Hepatocyte (in vitro differentiated cells): ENCODE data around the gene OXER1. TPM values are rescaled to one million over a fixed set of nuclear protein-coding genes. Genes with fewer than 3 reads are reported as not detected.
"Not testable (repeated sequence)": the region's sequence is repeated elsewhere in the genome, so short reads cannot be mapped to it uniquely, and the experiment has no call there.

Experiments used
- DNase-seq: peaks from one replicate; pipeline ENCODE4 v3.0.0-alpha.2; 2016; ENCODE audit warnings: low spot score
- H2AFZ ChIP-seq: fragments of 200-600 bp; sonication (generic); 2 replicates; pipeline ENCODE4 v1.6.0; 2016; ENCODE audit warnings: antibody characterized with exemption, mild to moderate bottlenecking
- H3K27ac ChIP-seq: fragments of 200-600 bp; sonication (generic); 2 replicates; pipeline ENCODE4 v1.5.1; 2016; ENCODE audit warnings: mild to moderate bottlenecking
- H3K27me3 ChIP-seq: fragments of 200-600 bp; sonication (generic); 2 replicates; pipeline ENCODE4 v1.6.1; 2016
- H3K36me3 ChIP-seq: fragments of 200-600 bp; sonication (generic); replicated peaks from 2 replicates; pipeline ENCODE4 v1.5.1; 2016; ENCODE audit warnings: low read depth; ENCODE audit not compliant: insufficient read depth
- H3K4me1 ChIP-seq: fragments of 200-600 bp; sonication (generic); 2 replicates; pipeline ENCODE4 v1.5.1; 2016; ENCODE audit warnings: mild to moderate bottlenecking, moderate library complexity; ENCODE audit not compliant: insufficient read depth
- H3K4me2 ChIP-seq: fragments of 200-600 bp; sonication (generic); 2 replicates; pipeline ENCODE4 v1.6.0; 2016
- H3K4me3 ChIP-seq: fragments of 200-600 bp; sonication (generic); 2 replicates; pipeline ENCODE4 v1.5.1; 2016; ENCODE audit warnings: mild to moderate bottlenecking
- H3K79me2 ChIP-seq: fragments of 200-600 bp; sonication (generic); 2 replicates; pipeline ENCODE4 v1.6.0; 2017; ENCODE audit warnings: mild to moderate bottlenecking
- H3K9me2 ChIP-seq: fragments of 200-600 bp; sonication (generic); replicated peaks from 2 replicates; pipeline ENCODE4 v1.6.0; 2017; ENCODE audit warnings: mild to moderate bottlenecking; ENCODE audit not compliant: insufficient read depth
- H3K9me3 ChIP-seq: fragments of 200-600 bp; sonication (generic); 2 replicates; pipeline ENCODE4 v1.5.1; 2016; ENCODE audit warnings: low read depth, mild to moderate bottlenecking
- H4K20me1 ChIP-seq: fragments of 200-600 bp; sonication (generic); 2 replicates; pipeline ENCODE4 v1.6.0; 2016; ENCODE audit warnings: mild to moderate bottlenecking; ENCODE audit not compliant: insufficient read depth, poor library complexity, severe bottlenecking
- CTCF ChIP-seq: fragments of 200-600 bp; sonication (generic); IDR thresholded peaks from 2 replicates; pipeline ENCODE4 v1.5.1; 2016; ENCODE audit warnings: antibody characterized with exemption, mild to moderate bottlenecking; ENCODE audit not compliant: poor library complexity
- EZH2 ChIP-seq: fragments of 200-600 bp; sonication (generic); IDR thresholded peaks from 2 replicates; pipeline ENCODE4 v1.6.1; 2016; ENCODE audit warnings: antibody characterized with exemption, mild to moderate bottlenecking, borderline replicate concordance
- EZH2phosphoT487 ChIP-seq: fragments of 200-600 bp; sonication (generic); IDR thresholded peaks from one replicate; pipeline ENCODE4 v1.6.1; 2018; ENCODE audit warnings: antibody characterized with exemption, mild to moderate bottlenecking, low read depth, moderate library complexity; ENCODE audit not compliant: unreplicated experiment, severe bottlenecking
- WGBS: methylation state at CpG from one replicate; pipeline ENCODE4 v1.1.6; 2016; ENCODE audit warnings: low lambda C conversion rate; ENCODE audit errors: missing lambda C conversion rate; 5-methylcytosine and 5-hydroxymethylcytosine counted together
- polyA plus RNA-seq: library from polyadenylated mRNA; unstranded; fragments of >200 nt; fragmentation: Nextera tagmentation; extraction: Ambion mirVana; gene quantifications from 2 replicates; pipeline ENCODE4 v1.2.1, GENCODE V29; 2016
- total RNA-seq: library from RNA; depleted of rRNA; stranded (reverse); fragments of >200 nt; gene quantifications from 2 replicates; pipeline ENCODE4 v1.2.3, GENCODE V29; 2014

OXER1 gene
- total and polyA plus RNA-seq, 2 experiments from 2014 or later: 5.1 to 9.5 TPM

- 70% methylated on average over 2 of the region's 2 CpGs for WGBS
- H3K4me2 ChIP-seq: no peak overlapping the region
Observed at GRCh38 chr2:42742740-42743658, 20.9 kb downstream of the OXER1 start.

GRCh38 chr2:42741140-42741539 lies 22.8 kb downstream of the OXER1 start:
- Histone ChIP-seq H2AFZ (no peak overlapping the region), H3K36me3 (no peaks in the 10 kb centered on the region), H3K4me3 (no peak overlapping the region), H3K4me2 (no peak overlapping the region), H3K79me2 (no peaks in the 10 kb centered on the region), H4K20me1 (no peaks in the 10 kb centered on the region), H3K9me2 (no peaks in the 10 kb centered on the region), H3K4me1 (no peaks in the 10 kb centered on the region), H3K27ac (no peak overlapping the region), H3K27me3 (no peaks in the 10 kb centered on the region), H3K9me3 (no peaks in the 10 kb centered on the region)
- no peak for TF ChIP-seq EZH2
- no peak for TF ChIP-seq EZH2phosphoT487
- no peak for TF ChIP-seq CTCF
- 94% methylated on average over 3 of the region's 3 CpGs for WGBS
- no peak for DNase-seq

More at GRCh38 chr2:42742740-42743658, 20.9 kb downstream of the OXER1 start:
- Histone ChIP-seq H3K27ac (no peak overlapping the region), H3K79me2 (no peaks in the 10 kb centered on the region), H4K20me1 (no peaks in the 10 kb centered on the region), H3K36me3 (no peaks in the 10 kb centered on the region), H3K9me2 (no peaks in the 10 kb centered on the region), H2AFZ (no peak overlapping the region), H3K9me3 (no peaks in the 10 kb centered on the region), H3K27me3 (no peaks in the 10 kb centered on the region), H3K4me3 (no peak overlapping the region), H3K4me1 (no peaks in the 10 kb centered on the region)
- no peak for DNase-seq
- TF ChIP-seq CTCF (no peak), EZH2 (no peak), EZH2phosphoT487 (no peak)

- no peak for DNase-seq
- Histone ChIP-seq H2AFZ (no peak overlapping the region), H3K4me3 (no peak overlapping the region), H3K4me1 (no peaks in the 10 kb centered on the region), H3K9me3 (no peaks in the 10 kb centered on the region), H3K36me3 (no peaks in the 10 kb centered on the region), H4K20me1 (no peaks in the 10 kb centered on the region), H3K27ac (no peak overlapping the region), H3K27me3 (no peaks in the 10 kb centered on the region), H3K4me2 (no peak overlapping the region), H3K9me2 (no peaks in the 10 kb centered on the region), H3K79me2 (no peaks in the 10 kb centered on the region)
- no peak for TF ChIP-seq EZH2phosphoT487
Observed at GRCh38 chr2:42736598-42737322, 27.2 kb downstream of the OXER1 start.

GRCh38 chr2:42733852-42734251 lies 30.1 kb downstream of the OXER1 start:
- H3K36me3 ChIP-seq: no peaks in the 10 kb centered on the region

GRCh38 chr2:42731316-42731715 lies 32.6 kb downstream of the OXER1 start:
- not testable (repeated sequence) for H3K79me2 ChIP-seq, H3K4me2 ChIP-seq, H3K36me3 ChIP-seq, DNase-seq, H3K4me3 ChIP-seq, H4K20me1 ChIP-seq, H3K27me3 ChIP-seq, H3K27ac ChIP-seq, H3K9me2 ChIP-seq, H3K4me1 ChIP-seq, H2AFZ ChIP-seq
- H3K9me3 ChIP-seq: peaks cover 12% of the 10 kb centered on the region
- WGBS: 97% methylated on average over 4 of the region's 4 CpGs

More at GRCh38 chr2:42733852-42734251, 30.1 kb downstream of the OXER1 start:
- H3K9me3 ChIP-seq: peaks cover 12% of the 10 kb centered on the region
- DNase-seq: no peak
- H3K4me3 ChIP-seq: no peak overlapping the region
- no peaks in the 10 kb centered on the region for H3K27me3 ChIP-seq
- no peaks in the 10 kb centered on the region for H3K79me2 ChIP-seq
- no peaks in the 10 kb centered on the region for H3K4me1 ChIP-seq
- no peak overlapping the region for H2AFZ ChIP-seq
- 85% methylated on average over 1 of the region's 1 CpG for WGBS
- H3K27ac ChIP-seq: no peak overlapping the region
- no peaks in the 10 kb centered on the region for H4K20me1 ChIP-seq
- H3K4me2 ChIP-seq: no peak overlapping the region
- no peak for TF ChIP-seq EZH2
- no peak for TF ChIP-seq EZH2phosphoT487
- no peak for TF ChIP-seq CTCF
- H3K9me2 ChIP-seq: no peaks in the 10 kb centered on the region
